Activated naive CD8-positive, alpha-beta T cell treated with anti-CD3 and anti-CD28 coated beads, Interleukin-2, amount 50 U/mL, for 24 hours (primary cell): Measurements from ENCODE around the gene TBX2.

Experiments used
- ATAC-seq: fragments of 150-1000 bp; cut with Tn5 transposase; one replicate; pipeline ENCODE4 v1.10.0; 2021
- DNase-seq: peaks from one replicate; pipeline ENCODE4 v3.0.0; 2021
- H3K27ac Mint-ChIP-seq: one replicate; pipeline ENCODE4 v1.8.0; 2021; ENCODE audit warnings: mild to moderate bottlenecking, mixed read lengths
- H3K27me3 Mint-ChIP-seq: one replicate; pipeline ENCODE4 v1.8.0; 2021; ENCODE audit warnings: mixed read lengths
- H3K36me3 Mint-ChIP-seq: one replicate; pipeline ENCODE4 v1.8.0; 2021; ENCODE audit warnings: low read depth, mixed read lengths
- H3K4me1 Mint-ChIP-seq: one replicate; pipeline ENCODE4 v1.8.0; 2021; ENCODE audit warnings: mixed read lengths
- H3K4me3 Mint-ChIP-seq: one replicate; pipeline ENCODE4 v1.8.0; 2021; ENCODE audit warnings: mild to moderate bottlenecking, moderate library complexity, mixed read lengths
- H3K9me3 Mint-ChIP-seq: one replicate; pipeline ENCODE4 v1.8.0; 2021; ENCODE audit warnings: mixed read lengths

TBX2 gene

GRCh38 chr17:61379457-61380216 lies 20.0 kb upstream of the TBX2 start:
- DNase-seq = no peak
- H3K27ac Mint-ChIP-seq = no peak overlapping the region

GRCh38 chr17:61380217-61380835 lies 19.3 kb upstream of the TBX2 start:
- Mint-ChIP-seq H3K4me1 (no peaks in the 10 kb centered on the region), H3K4me3 (no peak overlapping the region), H3K27ac (no peak overlapping the region), H3K9me3 (no peaks in the 10 kb centered on the region), H3K27me3 (no peaks in the 10 kb centered on the region), H3K36me3 (peaks cover 2% of the 10 kb centered on the region)
- no peak for ATAC-seq
- DNase-seq = no peak

More at GRCh38 chr17:61379457-61380216, 20.0 kb upstream of the TBX2 start:
- Mint-ChIP-seq H3K27me3 (no peaks in the 10 kb centered on the region), H3K9me3 (no peaks in the 10 kb centered on the region), H3K4me1 (no peaks in the 10 kb centered on the region), H3K36me3 (peaks cover 2% of the 10 kb centered on the region), H3K4me3 (no peak overlapping the region)
- no peak for ATAC-seq

DNA sequence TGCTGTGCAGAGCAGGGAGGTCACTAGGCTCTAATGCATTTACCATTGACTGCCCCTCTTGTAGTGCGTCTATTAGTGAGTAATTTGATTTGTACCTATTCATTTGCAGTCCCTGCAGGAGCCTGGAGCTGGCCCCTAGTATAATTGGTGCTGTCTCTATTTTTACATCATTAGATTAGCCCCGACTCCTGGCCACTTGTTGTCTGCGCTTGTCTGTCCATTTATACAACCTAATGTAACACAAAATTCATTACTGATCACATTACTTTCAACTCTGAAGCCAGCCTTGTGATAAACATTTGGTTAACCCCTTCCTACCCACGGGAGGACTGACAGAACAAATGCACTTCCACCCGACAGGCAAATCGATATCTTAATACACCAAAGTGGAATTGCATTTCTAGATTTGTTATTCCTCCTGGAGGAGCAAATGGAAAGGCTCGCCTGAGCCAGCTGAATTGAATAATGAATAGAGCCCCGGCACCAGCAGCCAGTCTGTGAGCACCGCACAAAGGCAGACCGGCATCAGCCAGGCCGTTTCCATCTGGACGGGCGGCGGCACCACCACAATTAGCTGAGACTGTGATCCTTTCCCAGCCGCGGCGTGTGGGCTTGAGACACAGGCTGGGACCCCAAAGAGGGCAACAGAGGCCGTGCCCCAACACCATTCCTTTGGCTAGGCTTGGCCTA lies 18.7 kb upstream of the TBX2 start:
- Mint-ChIP-seq H3K4me1 (no peaks in the 10 kb centered on the region), H3K27me3 (no peaks in the 10 kb centered on the region), H3K9me3 (no peaks in the 10 kb centered on the region), H3K27ac (no peak overlapping the region), H3K36me3 (peaks cover 2% of the 10 kb centered on the region), H3K4me3 (no peak overlapping the region)
- ATAC-seq (no peak), DNase-seq (no peak)

GRCh38 chr17:61381537-61381936 lies 18.1 kb upstream of the TBX2 start:
- peaks cover 2% of the 10 kb centered on the region for H3K36me3 Mint-ChIP-seq
- no peaks in the 10 kb centered on the region for H3K4me1 Mint-ChIP-seq
- no peak for ATAC-seq
- DNase-seq = no peak
- no peaks in the 10 kb centered on the region for H3K27me3 Mint-ChIP-seq
- no peak overlapping the region for H3K27ac Mint-ChIP-seq
- no peaks in the 10 kb centered on the region for H3K9me3 Mint-ChIP-seq
- no peak overlapping the region for H3K4me3 Mint-ChIP-seq

- no peaks in the 10 kb centered on the region for H3K27me3 Mint-ChIP-seq
- H3K27ac Mint-ChIP-seq = no peak overlapping the region
- H3K4me3 Mint-ChIP-seq = no peak overlapping the region
- DNase-seq (no peak), ATAC-seq (no peak)
- peaks cover 2% of the 10 kb centered on the region for H3K36me3 Mint-ChIP-seq
- H3K9me3 Mint-ChIP-seq = no peaks in the 10 kb centered on the region
- no peaks in the 10 kb centered on the region for H3K4me1 Mint-ChIP-seq
These were observed 16.6 kb upstream of the TBX2 start for GRCh38 chr17:61382796-61383688.

GRCh38 chr17:61383689-61384201 lies 15.9 kb upstream of the TBX2 start:
- Mint-ChIP-seq H3K27me3 (no peaks in the 10 kb centered on the region), H3K4me3 (no peak overlapping the region), H3K9me3 (no peaks in the 10 kb centered on the region), H3K27ac (no peak overlapping the region), H3K4me1 (no peaks in the 10 kb centered on the region), H3K36me3 (peaks cover 2% of the 10 kb centered on the region)
- ATAC-seq (no peak), DNase-seq (no peak)

- Mint-ChIP-seq H3K9me3 (no peaks in the 10 kb centered on the region), H3K27me3 (peaks cover 3% of the 10 kb centered on the region), H3K36me3 (peaks cover 2% of the 10 kb centered on the region), H3K27ac (no peak overlapping the region), H3K4me3 (no peak overlapping the region), H3K4me1 (no peaks in the 10 kb centered on the region)
- no peak for ATAC-seq
- DNase-seq = no peak
These were observed 15.3 kb upstream of the TBX2 start for GRCh38 chr17:61384354-61384691.

- Mint-ChIP-seq H3K27ac (no peak overlapping the region), H3K4me1 (no peaks in the 10 kb centered on the region), H3K9me3 (no peaks in the 10 kb centered on the region), H3K27me3 (peaks cover 4% of the 10 kb centered on the region), H3K4me3 (no peak overlapping the region), H3K36me3 (peaks cover 2% of the 10 kb centered on the region)
- ATAC-seq (no peak), DNase-seq (no peak)
These were observed 14.7 kb upstream of the TBX2 start for GRCh38 chr17:61384692-61385576.

- Mint-ChIP-seq H3K27me3 (peaks cover 4% of the 10 kb centered on the region), H3K4me1 (no peaks in the 10 kb centered on the region), H3K9me3 (no peaks in the 10 kb centered on the region), H3K4me3 (no peak overlapping the region), H3K36me3 (peaks cover 2% of the 10 kb centered on the region), H3K27ac (no peak overlapping the region)
- no peak for ATAC-seq
- no peak for DNase-seq
These were observed 13.9 kb upstream of the TBX2 start for GRCh38 chr17:61385577-61386236.

DNA sequence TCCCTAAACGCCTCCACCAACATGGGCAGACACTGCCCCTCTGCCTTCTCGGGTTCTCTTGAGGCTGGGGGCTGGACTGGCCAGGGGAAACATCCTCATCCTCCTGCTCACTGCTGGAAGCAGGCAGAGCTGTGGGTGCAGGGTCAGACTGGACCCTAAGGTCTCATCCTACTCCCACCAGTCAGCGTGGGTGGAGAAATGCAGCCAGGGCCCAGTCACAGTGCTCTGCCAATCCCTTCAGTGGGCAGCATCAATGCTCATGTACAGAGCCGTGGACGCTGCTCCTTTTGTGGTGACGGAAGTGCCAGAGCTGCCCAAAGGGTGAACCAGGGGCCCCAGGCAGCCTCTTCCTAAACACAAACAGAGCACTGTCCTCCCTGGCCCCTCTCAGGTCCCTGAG lies 13.4 kb upstream of the TBX2 start:
- H3K36me3 Mint-ChIP-seq = peaks cover 2% of the 10 kb centered on the region
- peaks cover 4% of the 10 kb centered on the region for H3K27me3 Mint-ChIP-seq
- no peaks in the 10 kb centered on the region for H3K4me1 Mint-ChIP-seq
- H3K27ac Mint-ChIP-seq = no peak overlapping the region
- DNase-seq = no peak
- H3K9me3 Mint-ChIP-seq = no peaks in the 10 kb centered on the region
- ATAC-seq = no peak
- H3K4me3 Mint-ChIP-seq = no peak overlapping the region

GRCh38 chr17:61387011-61387410 lies 12.6 kb upstream of the TBX2 start:
- no peak overlapping the region for H3K4me3 Mint-ChIP-seq
- H3K4me1 Mint-ChIP-seq = no peaks in the 10 kb centered on the region

GRCh38 chr17:61387511-61388305 lies 11.9 kb upstream of the TBX2 start:
- peaks cover 2% of the 10 kb centered on the region for H3K36me3 Mint-ChIP-seq
- DNase-seq (no peak), ATAC-seq (no peak)
- H3K27ac Mint-ChIP-seq = no peak overlapping the region
- H3K4me1 Mint-ChIP-seq = no peaks in the 10 kb centered on the region
- no peaks in the 10 kb centered on the region for H3K9me3 Mint-ChIP-seq
- no peak overlapping the region for H3K4me3 Mint-ChIP-seq
- peaks cover 5% of the 10 kb centered on the region for H3K27me3 Mint-ChIP-seq

More at GRCh38 chr17:61387011-61387410, 12.6 kb upstream of the TBX2 start:
- no peak for DNase-seq
- no peak for ATAC-seq
- Mint-ChIP-seq H3K36me3 (peaks cover 2% of the 10 kb centered on the region), H3K27ac (no peak overlapping the region), H3K9me3 (no peaks in the 10 kb centered on the region), H3K27me3 (peaks cover 4% of the 10 kb centered on the region)
